H1 (cell line): Measurements from ENCODE around the gene OXLD1.

Source experiments
- BACH1 ChIP-seq: IDR thresholded peaks from 2 replicates; pipeline ENCODE4 v1.6.1; 2012; ENCODE audit warnings: low read length, improper control_type of control experiment
- CTCF ChIP-seq, 3 experiments: IDR thresholded peaks; 1 replicate in 2 of 3; 2 replicates in 1 of 3; pipeline versions ENCODE4 v1.5.1 to v1.6.1; 2011; ENCODE audit warnings: low read length in 3 of 3, mild to moderate bottlenecking in 3 of 3, inconsistent platforms in 2 of 3, low read depth in 1 of 3, moderate library complexity in 1 of 3; ENCODE audit not compliant: insufficient read depth in 1 of 3; ENCODE audit errors: control extremely low read depth in 1 of 3
- PHF8 ChIP-seq: fragments of 200-600 bp; sonication (generic); conservative IDR thresholded peaks from 2 replicates; pipeline ENCODE4 v1.7.1; 2012; ENCODE audit warnings: low read depth, mild to moderate bottlenecking, inconsistent platforms, low read length, moderate library complexity
- POLR2A ChIP-seq, 2 experiments: IDR thresholded peaks; 1 replicate in 1 of 2; 2 replicates in 1 of 2; pipeline ENCODE4 v1.6.1; 2011; ENCODE audit warnings: low read depth in 2 of 2, low read length in 2 of 2, mild to moderate bottlenecking in 2 of 2; ENCODE audit errors: control extremely low read depth in 1 of 2
- SUZ12 ChIP-seq: fragments of 200-600 bp; sonication (generic); IDR thresholded peaks from 2 replicates; pipeline ENCODE4 v1.6.1; 2012; ENCODE audit warnings: mild to moderate bottlenecking, inconsistent platforms, low read length, moderate library complexity, mixed read lengths

DNA sequence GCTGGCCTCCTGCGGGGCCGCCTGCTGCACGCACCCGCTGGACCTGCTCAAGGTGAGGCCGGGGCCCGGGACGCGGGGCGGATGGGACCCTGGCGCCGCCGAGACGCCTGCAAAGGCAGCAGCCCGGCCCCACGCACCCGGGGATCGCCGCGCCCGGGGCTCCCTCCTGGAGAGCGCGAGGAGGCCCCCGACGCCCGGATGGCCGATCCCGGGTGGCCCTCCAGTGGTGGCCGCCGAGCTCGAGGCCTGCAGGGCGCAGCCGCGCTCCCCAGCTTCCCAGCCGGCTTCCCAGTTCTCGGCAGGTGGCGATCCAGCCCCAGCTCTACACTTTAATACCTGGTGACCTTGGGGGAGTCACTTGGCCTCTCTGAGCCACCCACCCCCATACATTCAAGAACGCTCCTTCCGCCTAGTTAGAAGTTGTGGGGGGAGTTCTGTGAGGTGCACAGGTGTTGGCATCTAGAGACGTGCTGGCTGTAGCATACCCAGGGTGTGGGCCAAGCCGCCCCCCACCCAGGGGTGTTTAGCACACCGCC lies 46.1 kb upstream of the OXLD1 start:
- TF ChIP-seq CTCF (IDR thresholded peaks at IDR 0.05; ENCODE audit: control extremely low read depth in 1 of 3, insufficient read depth in 1 of 3, low read depth in 1 of 3, low read length in 3 of 3) (peak in 2 of 3 experiments; percentile 12 to 15; a peak in 2 of 4 replicates), BACH1 (no peak), POLR2A (IDR thresholded peaks at IDR 0.05; ENCODE audit: control extremely low read depth in 1 of 2, low read depth in 2 of 2, low read length in 2 of 2) (peak in 1 of 2 experiments; percentile 12; a peak in 1 of 3 replicates), SUZ12 (no peak), PHF8 (no peak)
